BJ (cell line): ENCODE results near the gene DLG2. TPM values are rescaled to one million over a fixed set of nuclear protein-coding genes. Genes with fewer than 3 reads are reported as not detected.

Source experiments
- CTCF ChIA-PET: fragments of 350-600 bp; formaldehyde crosslinking; extraction: SDS; loops from one replicate; lab custom pipeline; 2021; ENCODE audit warnings: antibody characterized with exemption, inconsistent platforms; lab: Yijun Ruan, JAX
- POLR2A ChIA-PET: fragments of 300-600 bp; sonication (Branson Sonifier 250); formaldehyde crosslinking; extraction: SDS; loops from one replicate; lab custom pipeline; 2021; ENCODE audit warnings: antibody characterized with exemption; lab: Charles Lee
- DNase-seq: peaks from one replicate; pipeline ENCODE4 v3.0.0-alpha.2; 2011; ENCODE audit warnings: low read depth
- H3K27me3 ChIP-seq: 2 replicates; pipeline ENCODE4 v1.6.0; 2011; ENCODE audit warnings: low read length; ENCODE audit not compliant: control insufficient read depth, insufficient read depth
- H3K36me3 ChIP-seq: 2 replicates; pipeline ENCODE4 v1.5.1; 2011; ENCODE audit warnings: low read length; ENCODE audit not compliant: control insufficient read depth, insufficient read depth
- H3K4me3 ChIP-seq: 2 replicates; pipeline ENCODE4 v1.5.1; 2011; ENCODE audit warnings: low read depth, mild to moderate bottlenecking, control low read depth, low read length
- polyA plus RNA-seq: library from polyadenylated mRNA; depleted of rRNA; stranded (reverse); fragments of >200 nt; gene quantifications from 2 replicates; pipeline ENCODE4 v1.2.3, GENCODE V29; 2011
- TF ChIP-seq, protein P1 (sequence below): IDR thresholded peaks from 2 replicates; pipeline ENCODE4 v1.5.1; 2011; ENCODE audit warnings: low read depth, mild to moderate bottlenecking, control low read depth, inconsistent platforms, low read length, moderate library complexity; ENCODE audit not compliant: insufficient read depth

The DLG2 gene
- polyA plus RNA-seq, 1 experiment = 0.28 TPM

DNA sequence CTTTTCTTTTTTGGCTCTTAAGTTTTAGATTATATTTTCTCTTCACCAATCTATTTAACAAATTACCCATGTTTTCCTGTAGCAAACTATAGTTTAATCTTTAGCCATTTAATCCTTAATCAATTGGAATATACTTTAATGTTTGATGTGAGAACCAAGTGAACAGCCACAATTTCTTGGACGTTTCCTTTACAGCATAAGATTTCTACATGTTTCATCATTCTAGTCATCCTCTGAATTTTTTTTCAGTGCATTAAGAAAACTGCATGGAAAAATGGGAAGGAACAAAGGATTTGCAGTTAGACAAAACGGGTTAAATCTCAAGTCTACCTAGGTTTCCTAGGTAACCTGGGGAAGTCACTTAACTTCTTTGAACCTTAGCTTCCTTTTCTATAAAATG lies 1833.8 kb downstream of the DLG2 start:
- DNase-seq = no peak
- CTCF ChIA-PET = no interaction called here

DNA sequence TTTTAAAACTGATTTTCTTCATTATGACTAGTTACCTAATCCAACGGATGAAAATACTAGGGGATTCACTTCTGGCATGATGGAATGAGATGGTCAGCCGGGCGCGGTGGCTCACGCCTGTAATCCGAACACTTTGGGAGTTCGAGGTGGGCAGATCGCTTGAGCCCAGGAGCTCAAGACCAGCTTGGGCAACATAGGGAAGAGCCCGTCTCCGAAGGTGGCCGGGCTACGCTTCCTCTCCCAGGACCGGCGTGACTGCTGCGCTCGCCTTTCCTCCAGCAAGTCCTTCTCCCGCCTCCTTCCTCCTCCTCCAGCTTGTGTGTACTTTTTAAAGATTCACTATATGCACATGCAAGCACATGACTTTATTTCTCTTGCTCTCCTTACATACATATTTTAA lies 1835.6 kb downstream of the DLG2 start:
- ChIA-PET CTCF (no interaction called here), POLR2A (no interaction called here)
- H3K4me3 ChIP-seq = no peak overlapping the region
- no peak for DNase-seq
- no peaks in the 10 kb centered on the region for H3K27me3 ChIP-seq
- no peaks in the 10 kb centered on the region for H3K36me3 ChIP-seq
- TF ChIP-seq, protein P1, sequence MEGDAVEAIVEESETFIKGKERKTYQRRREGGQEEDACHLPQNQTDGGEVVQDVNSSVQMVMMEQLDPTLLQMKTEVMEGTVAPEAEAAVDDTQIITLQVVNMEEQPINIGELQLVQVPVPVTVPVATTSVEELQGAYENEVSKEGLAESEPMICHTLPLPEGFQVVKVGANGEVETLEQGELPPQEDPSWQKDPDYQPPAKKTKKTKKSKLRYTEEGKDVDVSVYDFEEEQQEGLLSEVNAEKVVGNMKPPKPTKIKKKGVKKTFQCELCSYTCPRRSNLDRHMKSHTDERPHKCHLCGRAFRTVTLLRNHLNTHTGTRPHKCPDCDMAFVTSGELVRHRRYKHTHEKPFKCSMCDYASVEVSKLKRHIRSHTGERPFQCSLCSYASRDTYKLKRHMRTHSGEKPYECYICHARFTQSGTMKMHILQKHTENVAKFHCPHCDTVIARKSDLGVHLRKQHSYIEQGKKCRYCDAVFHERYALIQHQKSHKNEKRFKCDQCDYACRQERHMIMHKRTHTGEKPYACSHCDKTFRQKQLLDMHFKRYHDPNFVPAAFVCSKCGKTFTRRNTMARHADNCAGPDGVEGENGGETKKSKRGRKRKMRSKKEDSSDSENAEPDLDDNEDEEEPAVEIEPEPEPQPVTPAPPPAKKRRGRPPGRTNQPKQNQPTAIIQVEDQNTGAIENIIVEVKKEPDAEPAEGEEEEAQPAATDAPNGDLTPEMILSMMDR = no peak

More for the DNA sequence above, 1833.8 kb downstream of the DLG2 start:
- POLR2A ChIA-PET = no interaction called here
- Histone ChIP-seq H3K4me3 (no peak overlapping the region), H3K27me3 (no peaks in the 10 kb centered on the region), H3K36me3 (no peaks in the 10 kb centered on the region)
- TF ChIP-seq, protein P1 = no peak

DNA sequence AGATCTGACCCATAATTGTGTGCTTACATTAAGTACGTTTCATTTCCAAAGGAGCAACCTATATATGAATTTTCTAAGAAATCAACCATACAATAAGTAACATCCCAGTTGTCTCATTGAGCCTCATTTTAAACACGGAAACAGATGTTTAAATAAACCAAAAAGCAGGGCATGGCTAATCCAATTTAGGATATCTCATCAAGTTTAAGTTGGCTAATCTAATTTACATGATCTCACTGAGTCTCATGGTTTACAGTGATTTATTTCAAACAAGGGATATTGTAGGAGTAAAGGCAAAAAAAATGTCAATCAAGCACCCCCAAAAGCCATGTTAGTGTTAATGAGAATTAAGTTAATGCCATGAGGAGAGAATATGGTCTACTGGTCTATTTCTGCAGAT lies 1841.2 kb downstream of the DLG2 start:
- ChIA-PET POLR2A (no interaction called here), CTCF (interaction anchor here (1.0 kb wide), 1 partner anchor 30 kb away, joined by 3 read pairs; no protein-coding TSS in a partner anchor)
- Histone ChIP-seq H3K4me3 (no peak overlapping the region), H3K36me3 (no peaks in the 10 kb centered on the region), H3K27me3 (no peaks in the 10 kb centered on the region)
- no peak for DNase-seq
- TF ChIP-seq, protein P1 = no peak

DNA sequence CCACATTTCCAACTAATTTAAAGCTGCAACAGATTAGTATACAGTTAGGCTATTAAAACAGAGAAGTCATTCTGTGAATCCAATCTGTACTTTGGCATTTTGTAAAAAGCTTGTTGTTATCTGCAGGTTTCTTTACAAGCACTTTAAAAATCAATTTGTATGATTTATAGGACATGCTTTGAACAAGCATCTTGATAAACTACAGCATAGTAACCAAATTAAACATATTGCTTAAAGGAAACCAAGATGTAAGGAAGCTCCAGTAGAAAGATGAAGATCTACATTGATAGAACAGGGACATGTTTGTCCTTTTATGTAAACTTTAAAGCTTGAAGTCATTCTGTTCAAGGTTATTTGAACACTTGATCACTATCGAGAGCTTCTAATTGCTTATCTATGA lies 1842.7 kb downstream of the DLG2 start:
- no peak overlapping the region for H3K4me3 ChIP-seq
- ChIA-PET POLR2A (no interaction called here), CTCF (interaction anchor here (0.8 kb wide), 1 partner anchor 24 kb away, joined by 3 read pairs; no protein-coding TSS in a partner anchor)
- no peaks in the 10 kb centered on the region for H3K27me3 ChIP-seq
- TF ChIP-seq, protein P1 = no peak
- H3K36me3 ChIP-seq = no peaks in the 10 kb centered on the region
- no peak for DNase-seq

DNA sequence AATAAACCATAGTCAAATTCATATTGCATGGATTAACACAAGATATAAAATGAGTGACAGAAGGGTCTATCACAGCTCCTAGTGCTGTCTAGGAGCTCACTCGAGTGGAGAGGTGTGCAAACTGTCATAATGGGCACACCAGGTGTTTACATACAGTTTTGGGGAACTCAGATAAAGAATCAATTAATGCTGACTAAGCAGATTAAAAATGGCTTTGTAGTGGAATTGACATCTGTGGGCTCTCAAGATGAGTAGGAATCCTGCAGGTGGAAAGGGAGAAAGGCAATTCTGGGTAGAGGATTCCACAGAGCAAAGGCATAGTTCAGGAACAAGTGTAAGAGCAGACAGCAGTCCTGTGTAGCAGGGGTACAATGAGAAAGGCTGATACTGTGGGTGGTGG lies 1844.8 kb downstream of the DLG2 start:
- ChIA-PET CTCF (no interaction called here), POLR2A (no interaction called here)
- no peak overlapping the region for H3K4me3 ChIP-seq
- TF ChIP-seq, protein P1 = no peak
- H3K36me3 ChIP-seq = no peaks in the 10 kb centered on the region
- no peaks in the 10 kb centered on the region for H3K27me3 ChIP-seq
- DNase-seq = no peak
